Upper lobe of left lung (tissue), 6 donors: ENCODE measurements around the gene ELK4. TPM values are rescaled to one million over a fixed set of nuclear protein-coding genes. Genes with fewer than 3 reads are reported as not detected.
A peak's percentile ranks its signal among the peaks of the same experiment; 100 is the strongest.
"Not testable (repeated sequence)": the region's sequence is repeated elsewhere in the genome, so short reads cannot be mapped to it uniquely, and the experiment has no call there.

Experiments
- ATAC-seq, 2 donors: fragments of 200-7000 bp; cut with Tn5 transposase; one replicate each; pipeline ENCODE4 v1.9.1; 2022; ENCODE audit warnings: mild to moderate bottlenecking in 2 of 2, moderate library complexity in 2 of 2; ENCODE audit not compliant: low FRiP score in 2 of 2
- DNase-seq, 2 donors: peaks; one replicate each; pipeline ENCODE4 v3.0.0-alpha.2; 2019 to 2020
- H3K27ac ChIP-seq, 4 donors: fragments of 200-600 bp; sonication (generic); one replicate each; pipeline ENCODE4 v1.5.1; 2016 to 2019
- H3K27me3 ChIP-seq, 4 donors: fragments of 200-600 bp; sonication (generic); one replicate each; pipeline ENCODE4 v1.5.1; 2017 to 2019
- H3K36me3 ChIP-seq, 4 donors: fragments of 200-600 bp; sonication (generic); one replicate each; pipeline ENCODE4 v1.5.1; 2016 to 2019
- H3K4me1 ChIP-seq, 4 donors: fragments of 200-600 bp; sonication (generic); one replicate each; pipeline ENCODE4 v1.5.1; 2018 to 2019
- H3K4me3 ChIP-seq, 4 donors: fragments of 200-600 bp; sonication (generic); one replicate each; pipeline ENCODE4 v1.5.1; 2017 to 2019; ENCODE audit warnings: mild to moderate bottlenecking in 2 of 4, moderate library complexity in 1 of 4
- H3K9me3 ChIP-seq, 4 donors: fragments of 200-600 bp; sonication (generic); one replicate each; pipeline ENCODE4 v1.5.1; 2018 to 2019
- EP300 ChIP-seq, 4 donors: sonication (generic); formaldehyde crosslinking; IDR thresholded peaks; one replicate each; pipeline ENCODE4 v1.5.1; 2017; ENCODE audit warnings: antibody characterized with exemption in 4 of 4, control low read depth in 2 of 4
- POLR2A ChIP-seq, 4 donors: fragments of 450-650 bp; IDR thresholded peaks; one replicate each; pipeline ENCODE4 v1.5.1; 2016 to 2017; ENCODE audit warnings: antibody characterized with exemption in 4 of 4, mild to moderate bottlenecking in 2 of 4
- POLR2AphosphoS5 ChIP-seq, 2 donors: sonication (generic); formaldehyde crosslinking; IDR thresholded peaks; one replicate each; pipeline ENCODE4 v1.5.1; 2017; ENCODE audit warnings: antibody characterized with exemption in 2 of 2
- WGBS, 2 donors: methylation state at CpG; one replicate each; pipeline ENCODE4 v1.1.5; 2017 to 2018; 5-methylcytosine and 5-hydroxymethylcytosine counted together
- total RNA-seq, 6 donors: library from RNA; depleted of rRNA in 4 of 6; stranded (reverse); fragments of >200 nt in 4 of 6; gene quantifications; one replicate each; pipeline versions ENCODE4 v1.1.0 to v1.2.1, GENCODE V29; 2016 to 2021
- TF ChIP-seq, protein P1 (sequence below), 6 experiments: fragments of 450-650 bp in 4 of 6; fragments of 200-600 bp in 2 of 6; sonication (generic) in 2 of 6; IDR thresholded peaks; one replicate each; pipeline ENCODE4 v1.5.1; 2016 to 2019; ENCODE audit warnings: antibody characterized with exemption in 6 of 6
- donor health status: DM: no; HTN: no; CAD: no; lungs with moderate emphysema.
- donor health status: DM: no; HTN: yes; CAD: no; lungs with severe emphysema.

ELK4 gene
- total RNA-seq, 6 donors from 2014 or later: 15.7 to 65.4 (median 30.2) TPM

GRCh38 chr1:205642679-205643307 lies 11.0 kb upstream of the ELK4 start:
- ATAC-seq: no peak
- WGBS, 2 donors: 88% methylated on average over 2 of the region's 2 CpGs

GRCh38 chr1:205639567-205639966 lies 7.8 kb upstream of the ELK4 start:
- H3K4me3 ChIP-seq: no peak overlapping the region
- H3K27me3 ChIP-seq: no peaks in the 10 kb centered on the region
- no peak for ATAC-seq
- DNase-seq: no peak
- H3K4me1 ChIP-seq: peaks cover 0 to 7% (median 0%) of the 10 kb centered on the region in 4 donors
- H3K27ac ChIP-seq: no peak overlapping the region
- no peaks in the 10 kb centered on the region for H3K9me3 ChIP-seq
- TF ChIP-seq EP300 (IDR thresholded peaks at IDR 0.05): no peak
- no peak for TF ChIP-seq POLR2A (IDR thresholded peaks at IDR 0.05)
- TF ChIP-seq POLR2AphosphoS5 (IDR thresholded peaks at IDR 0.05): no peak
- TF ChIP-seq, protein P1, sequence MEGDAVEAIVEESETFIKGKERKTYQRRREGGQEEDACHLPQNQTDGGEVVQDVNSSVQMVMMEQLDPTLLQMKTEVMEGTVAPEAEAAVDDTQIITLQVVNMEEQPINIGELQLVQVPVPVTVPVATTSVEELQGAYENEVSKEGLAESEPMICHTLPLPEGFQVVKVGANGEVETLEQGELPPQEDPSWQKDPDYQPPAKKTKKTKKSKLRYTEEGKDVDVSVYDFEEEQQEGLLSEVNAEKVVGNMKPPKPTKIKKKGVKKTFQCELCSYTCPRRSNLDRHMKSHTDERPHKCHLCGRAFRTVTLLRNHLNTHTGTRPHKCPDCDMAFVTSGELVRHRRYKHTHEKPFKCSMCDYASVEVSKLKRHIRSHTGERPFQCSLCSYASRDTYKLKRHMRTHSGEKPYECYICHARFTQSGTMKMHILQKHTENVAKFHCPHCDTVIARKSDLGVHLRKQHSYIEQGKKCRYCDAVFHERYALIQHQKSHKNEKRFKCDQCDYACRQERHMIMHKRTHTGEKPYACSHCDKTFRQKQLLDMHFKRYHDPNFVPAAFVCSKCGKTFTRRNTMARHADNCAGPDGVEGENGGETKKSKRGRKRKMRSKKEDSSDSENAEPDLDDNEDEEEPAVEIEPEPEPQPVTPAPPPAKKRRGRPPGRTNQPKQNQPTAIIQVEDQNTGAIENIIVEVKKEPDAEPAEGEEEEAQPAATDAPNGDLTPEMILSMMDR (IDR thresholded peaks at IDR 0.05): no peak
- H3K36me3 ChIP-seq: no peaks in the 10 kb centered on the region
- WGBS, 2 donors: 100% methylated on average over 1 of the region's 1 CpG

More at GRCh38 chr1:205642679-205643307, 11.0 kb upstream of the ELK4 start:
- TF ChIP-seq POLR2AphosphoS5 (IDR thresholded peaks at IDR 0.05) (no peak), EP300 (IDR thresholded peaks at IDR 0.05) (no peak), POLR2A (IDR thresholded peaks at IDR 0.05) (no peak)
- TF ChIP-seq, protein P1 (IDR thresholded peaks at IDR 0.05): no peak
- DNase-seq: no peak
- Histone ChIP-seq H3K4me1 (no peaks in the 10 kb centered on the region), H3K27ac (no peak overlapping the region), H3K4me3 (no peak overlapping the region), H3K27me3 (no peaks in the 10 kb centered on the region), H3K36me3 (no peaks in the 10 kb centered on the region), H3K9me3 (no peaks in the 10 kb centered on the region)

- DNase-seq (no peak), ATAC-seq (peak in 1 of 2 donors; percentile 57)
- no peak for TF ChIP-seq POLR2AphosphoS5 (IDR thresholded peaks at IDR 0.05)
- TF ChIP-seq POLR2A (IDR thresholded peaks at IDR 0.05): no peak
- TF ChIP-seq, protein P1 (IDR thresholded peaks at IDR 0.05): no peak
- TF ChIP-seq EP300 (IDR thresholded peaks at IDR 0.05): no peak
- no peak overlapping the region for H3K4me3 ChIP-seq
- WGBS, 2 donors: 86 to 88% methylated on average over 9 of the region's 9 CpGs
- H3K27ac ChIP-seq: no peak overlapping the region
- no peaks in the 10 kb centered on the region for H3K9me3 ChIP-seq
- H3K36me3 ChIP-seq: no peaks in the 10 kb centered on the region
- H3K27me3 ChIP-seq: no peaks in the 10 kb centered on the region
- H3K4me1 ChIP-seq: peaks cover 0 to 7% (median under 1%) of the 10 kb centered on the region in 4 donors
These were observed 6.2 kb upstream of the ELK4 start for GRCh38 chr1:205637854-205638468.

DNA sequence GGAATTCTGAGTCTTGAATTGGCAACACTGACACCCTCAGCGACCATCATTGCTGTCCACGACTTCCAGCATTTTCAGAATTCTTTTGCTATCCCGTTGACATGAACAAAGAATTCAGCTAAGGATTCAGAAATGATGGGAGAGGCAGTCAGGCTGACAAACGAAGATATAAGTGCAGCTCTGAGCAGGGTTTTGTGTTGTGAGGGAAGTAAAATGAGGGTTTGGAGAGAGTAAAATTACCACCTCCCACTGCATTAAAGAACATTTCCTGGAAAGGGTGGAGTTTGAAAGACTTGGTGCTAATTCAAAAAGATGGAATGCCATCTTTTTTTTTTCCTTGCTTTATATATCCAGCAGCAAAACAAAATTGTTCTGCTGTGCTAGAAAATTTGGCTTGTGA lies 4.9 kb upstream of the ELK4 start:
- no peak overlapping the region for H3K27ac ChIP-seq

DNA sequence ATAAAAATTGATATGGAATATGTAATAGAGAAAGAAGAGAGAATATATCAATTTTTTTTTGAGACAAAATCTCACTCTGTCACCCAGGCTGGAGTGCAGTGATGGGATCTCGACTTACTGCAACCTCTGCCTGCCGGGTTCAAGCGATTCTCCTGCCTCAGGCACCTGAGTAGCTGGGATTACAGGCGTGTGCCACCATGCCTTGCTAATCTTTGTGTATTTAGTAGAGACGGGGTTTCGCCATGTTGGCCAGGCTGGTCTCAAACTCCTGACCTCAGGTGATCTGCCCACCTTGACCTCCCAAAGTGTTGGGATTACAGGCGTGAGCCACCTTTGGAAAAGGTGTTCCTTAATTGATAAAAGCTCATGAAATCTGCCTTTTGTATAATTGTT lies 4.3 kb upstream of the ELK4 start:
- peaks cover 3 to 15% (median 6%) of the 10 kb centered on the region in 4 donors for H3K4me1 ChIP-seq
- WGBS, 2 donors: 87% methylated on average over 7 of the region's 7 CpGs

More for the DNA sequence above, 4.9 kb upstream of the ELK4 start:
- ATAC-seq (no peak), DNase-seq (no peak)
- Histone ChIP-seq H3K9me3 (no peaks in the 10 kb centered on the region), H3K4me1 (peaks cover 3 to 15% (median 6%) of the 10 kb centered on the region in 4 donors), H3K27me3 (no peaks in the 10 kb centered on the region), H3K36me3 (no peaks in the 10 kb centered on the region), H3K4me3 (no peak overlapping the region)
- TF ChIP-seq EP300 (IDR thresholded peaks at IDR 0.05) (no peak), POLR2A (IDR thresholded peaks at IDR 0.05) (no peak), POLR2AphosphoS5 (IDR thresholded peaks at IDR 0.05) (no peak)
- TF ChIP-seq, protein P1 (IDR thresholded peaks at IDR 0.05): no peak
- 28 to 30% methylated on average over 4 of the region's 4 CpGs for WGBS, 2 donors

More for the DNA sequence above, 4.3 kb upstream of the ELK4 start:
- not testable (repeated sequence) for H3K9me3 ChIP-seq, DNase-seq, H3K27ac ChIP-seq, H3K4me3 ChIP-seq, H3K27me3 ChIP-seq, ATAC-seq, H3K36me3 ChIP-seq
